Activated CD4-positive, alpha-beta memory T cell treated with anti-CD3 and anti-CD28 coated beads for 36 hours (primary cell): ENCODE results near the gene ARID1B. TPM values are rescaled to one million over a fixed set of nuclear protein-coding genes. Genes with fewer than 3 reads are reported as not detected.

Source experiments
- CTCF ChIA-PET: fragments of 350-600 bp; sonication (Branson Sonifier 250); formaldehyde crosslinking; loops from one replicate; lab custom pipeline; 2021; ENCODE audit warnings: antibody characterized with exemption, inconsistent platforms; lab: Charles Lee
- POLR2A ChIA-PET: fragments of 350-600 bp; sonication (Branson Sonifier 250); formaldehyde crosslinking; loops from one replicate; lab custom pipeline; 2021; ENCODE audit warnings: antibody characterized with exemption; lab: Charles Lee
- DNase-seq: peaks from one replicate; pipeline ENCODE4 v3.0.0-alpha.2; 2020
- H3K27ac Mint-ChIP-seq: one replicate; pipeline ENCODE4 v1.8.0; 2021; ENCODE audit warnings: mixed read lengths
- H3K27me3 Mint-ChIP-seq: one replicate; pipeline ENCODE4 v1.8.0; 2021; ENCODE audit warnings: mixed read lengths
- H3K36me3 Mint-ChIP-seq: one replicate; pipeline ENCODE4 v1.8.0; 2021; ENCODE audit warnings: mixed read lengths
- H3K4me1 Mint-ChIP-seq: one replicate; pipeline ENCODE4 v1.8.0; 2021; ENCODE audit warnings: low read depth, mixed read lengths
- H3K4me3 Mint-ChIP-seq: one replicate; pipeline ENCODE4 v1.8.0; 2021; ENCODE audit warnings: mild to moderate bottlenecking, mixed read lengths
- H3K9me3 Mint-ChIP-seq: one replicate; pipeline ENCODE4 v1.8.0; 2021; ENCODE audit warnings: mixed read lengths
- intact Hi-C: fragments of 100-400 bp; cut with micrococcal nuclease; formaldehyde crosslinking; loops from one replicate; pipeline ENCODE4 v1.15.1; 2023
- total RNA-seq, 2 experiments: library from RNA; stranded (reverse); gene quantifications; one replicate each; pipeline ENCODE4 v1.2.3, GENCODE V29; 2021

The ARID1B gene
- total RNA-seq, 2 experiments from 2014 or later: 39.0 to 41.5 TPM

DNA sequence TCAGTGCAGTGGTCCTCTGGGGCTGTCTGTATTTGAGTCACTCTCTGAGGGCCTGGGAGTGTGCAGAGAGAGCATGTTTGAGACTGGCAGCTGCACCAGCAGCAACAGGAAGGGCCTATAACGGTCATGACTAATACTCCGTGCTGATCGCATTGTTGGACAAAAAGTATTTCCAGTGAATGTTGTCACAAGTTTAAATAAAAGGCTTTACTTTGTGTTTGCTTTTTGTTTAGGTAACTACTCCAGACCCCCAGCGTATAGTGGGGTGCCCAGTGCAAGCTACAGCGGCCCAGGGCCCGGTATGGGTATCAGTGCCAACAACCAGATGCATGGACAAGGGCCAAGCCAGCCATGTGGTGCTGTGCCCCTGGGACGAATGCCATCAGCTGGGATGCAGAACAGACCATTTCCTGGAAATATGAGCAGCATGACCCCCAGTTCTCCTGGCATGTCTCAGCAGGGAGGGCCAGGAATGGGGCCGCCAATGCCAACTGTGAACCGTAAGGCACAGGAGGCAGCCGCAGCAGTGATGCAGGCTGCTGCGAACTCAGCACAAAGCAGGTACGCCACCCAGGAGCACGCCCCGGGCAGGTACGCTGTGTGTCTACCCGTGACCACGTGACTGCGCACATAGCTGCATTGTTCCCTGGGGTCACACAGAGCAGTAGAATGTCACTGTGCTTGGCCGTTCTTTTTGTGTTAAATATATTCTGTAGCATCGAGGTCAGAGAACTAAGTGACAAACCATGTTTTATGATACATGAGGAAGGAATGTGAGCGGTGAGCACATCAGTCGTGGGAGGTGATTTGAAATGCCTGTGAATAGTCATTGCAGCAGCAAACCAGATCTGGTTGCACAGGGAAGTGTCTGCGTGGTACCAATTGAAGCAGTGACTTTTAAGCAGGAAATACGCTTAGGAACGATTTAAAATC is 371.5 kb downstream of the ARID1B start:
- no peak for DNase-seq
- intact Hi-C loops: no loop called here
- H3K4me1 Mint-ChIP-seq: peaks cover 24% of the 10 kb centered on the region
- H3K36me3 Mint-ChIP-seq: peaks cover 7% of the 10 kb centered on the region
- peak overlapping the region; percentile 1 for H3K27ac Mint-ChIP-seq
- H3K4me3 Mint-ChIP-seq: no peak overlapping the region
- no peaks in the 10 kb centered on the region for H3K9me3 Mint-ChIP-seq
- ChIA-PET POLR2A (no interaction called here), CTCF (no interaction called here)
- H3K27me3 Mint-ChIP-seq: no peaks in the 10 kb centered on the region

DNA sequence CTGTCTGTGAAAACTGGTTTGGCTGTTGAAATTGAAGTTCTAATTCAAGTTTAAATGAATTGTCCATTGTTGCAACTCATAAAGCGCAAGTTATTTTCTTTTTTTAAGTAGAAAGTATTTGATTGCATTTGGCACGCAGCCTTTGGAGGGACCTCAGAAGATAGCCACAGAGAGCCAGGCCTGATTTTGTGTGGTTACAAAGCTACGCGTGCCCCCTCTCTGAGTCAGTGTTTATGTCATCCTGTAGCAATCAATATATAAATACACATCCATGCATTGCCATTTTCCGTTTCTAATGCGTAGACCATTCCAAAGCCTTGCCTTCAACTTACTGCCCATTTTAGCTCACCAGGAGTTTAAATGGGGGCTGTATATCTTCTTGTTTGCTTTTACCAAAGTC is 372.9 kb downstream of the ARID1B start:
- ChIA-PET CTCF (no interaction called here), POLR2A (no interaction called here)
- peaks cover 12% of the 10 kb centered on the region for H3K36me3 Mint-ChIP-seq
- DNase-seq: no peak
- no peak overlapping the region for H3K27ac Mint-ChIP-seq
- H3K4me1 Mint-ChIP-seq: peaks cover 23% of the 10 kb centered on the region
- no peaks in the 10 kb centered on the region for H3K9me3 Mint-ChIP-seq
- intact Hi-C loops: no loop called here
- H3K4me3 Mint-ChIP-seq: no peak overlapping the region
- H3K27me3 Mint-ChIP-seq: no peaks in the 10 kb centered on the region

GRCh38 chr6:157151029-157151428 is 373.9 kb downstream of the ARID1B start:
- Mint-ChIP-seq H3K27ac (no peak overlapping the region), H3K4me1 (peaks cover 21% of the 10 kb centered on the region), H3K27me3 (no peaks in the 10 kb centered on the region), H3K36me3 (peaks cover 12% of the 10 kb centered on the region), H3K4me3 (no peak overlapping the region), H3K9me3 (no peaks in the 10 kb centered on the region)
- intact Hi-C loops: no loop called here
- POLR2A ChIA-PET: no interaction called here
- CTCF ChIA-PET: interaction anchor here (1.3 kb wide), 1 partner anchor 117 kb away, joined by 3 read pairs; no protein-coding TSS in a partner anchor
- no peak for DNase-seq

DNA sequence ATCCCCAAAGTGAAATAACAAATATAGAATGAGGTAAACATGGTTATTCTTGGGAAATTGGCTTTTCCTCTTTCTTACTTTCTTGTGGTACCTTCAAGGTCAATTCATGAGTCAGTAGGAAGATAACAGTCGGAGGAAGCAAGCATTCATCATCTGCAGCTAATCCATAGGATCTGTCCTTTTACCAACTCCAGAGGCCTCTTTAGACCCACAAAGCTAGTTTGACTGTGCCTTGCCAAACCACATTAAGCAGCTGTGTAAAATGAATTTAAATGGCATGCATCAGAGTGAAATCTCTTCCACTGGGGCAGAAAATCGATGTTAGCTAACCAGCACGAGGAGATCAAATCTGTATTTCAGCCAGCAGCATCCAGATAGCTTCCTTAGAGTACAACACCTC is 374.8 kb downstream of the ARID1B start:
- Mint-ChIP-seq H3K9me3 (no peaks in the 10 kb centered on the region), H3K27ac (no peak overlapping the region), H3K36me3 (peaks cover 12% of the 10 kb centered on the region), H3K27me3 (no peaks in the 10 kb centered on the region), H3K4me1 (peaks cover 16% of the 10 kb centered on the region), H3K4me3 (no peak overlapping the region)
- intact Hi-C loops: no loop called here
- no peak for DNase-seq
- CTCF ChIA-PET: interaction anchor here (0.8 to 1.3 kb wide), 2 partner anchors 106 to 118 kb away, joined by 3 read pairs; no protein-coding TSS in a partner anchor
- POLR2A ChIA-PET: no interaction called here

DNA sequence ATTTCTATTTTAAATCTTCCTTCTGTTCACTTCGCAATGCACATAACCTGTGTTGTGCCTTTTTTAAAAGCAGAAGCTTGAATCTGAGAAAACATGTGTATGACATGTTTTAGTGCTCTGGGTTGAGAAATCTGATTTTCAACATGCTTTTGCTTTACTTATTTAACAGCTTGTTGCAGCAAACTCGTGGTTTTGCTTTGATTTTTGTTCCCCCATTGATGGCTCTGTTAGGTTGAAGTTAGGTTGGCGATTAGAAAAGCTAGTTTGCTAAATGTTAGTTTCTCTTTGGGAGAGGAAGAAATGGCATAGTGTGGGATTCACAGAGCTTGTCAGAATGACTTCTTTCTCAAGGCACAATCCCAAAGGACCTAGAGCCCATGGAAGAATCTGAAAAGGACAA is 375.4 kb downstream of the ARID1B start:
- intact Hi-C loops: no loop called here
- no peak for DNase-seq
- Mint-ChIP-seq H3K36me3 (peaks cover 12% of the 10 kb centered on the region), H3K4me3 (no peak overlapping the region), H3K27ac (no peak overlapping the region), H3K9me3 (no peaks in the 10 kb centered on the region), H3K4me1 (peaks cover 16% of the 10 kb centered on the region), H3K27me3 (no peaks in the 10 kb centered on the region)
- ChIA-PET POLR2A (no interaction called here), CTCF (interaction anchor here (0.8 to 1.6 kb wide), 3 partner anchors 83 to 118 kb away, joined by 3 to 4 read pairs (median 3); no protein-coding TSS in a partner anchor)

- Mint-ChIP-seq H3K27ac (no peak overlapping the region), H3K36me3 (peaks cover 5% of the 10 kb centered on the region), H3K27me3 (no peaks in the 10 kb centered on the region), H3K9me3 (no peaks in the 10 kb centered on the region), H3K4me1 (peaks cover 16% of the 10 kb centered on the region), H3K4me3 (no peak overlapping the region)
- intact Hi-C loops: no loop called here
- ChIA-PET POLR2A (no interaction called here), CTCF (no interaction called here)
- no peak for DNase-seq
Observed at GRCh38 chr6:157155804-157156203, 378.6 kb downstream of the ARID1B start.

DNA sequence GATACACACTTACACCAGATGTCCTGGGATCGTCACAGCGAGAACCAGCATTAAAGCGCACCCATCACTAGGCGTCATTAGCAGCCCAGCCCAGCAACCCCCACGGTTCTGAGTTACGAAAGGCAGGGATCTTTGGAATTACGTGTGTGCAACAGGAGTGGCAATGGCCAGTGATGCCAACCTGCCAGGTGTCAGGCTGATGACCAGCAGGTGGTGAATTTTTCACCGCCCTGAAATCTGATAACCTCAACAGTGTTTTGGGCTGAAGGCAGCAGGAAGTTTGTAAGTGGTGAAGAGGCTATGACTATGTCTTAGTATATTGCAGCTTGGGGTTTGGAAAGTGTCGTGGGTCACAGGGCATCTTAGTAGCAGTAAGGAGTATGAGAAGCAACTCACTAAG is 380.1 kb downstream of the ARID1B start:
- Mint-ChIP-seq H3K36me3 (peaks cover 5% of the 10 kb centered on the region), H3K9me3 (no peaks in the 10 kb centered on the region)
- POLR2A ChIA-PET: no interaction called here

GRCh38 chr6:157158456-157158855 is 381.3 kb downstream of the ARID1B start:
- POLR2A ChIA-PET: no interaction called here
- intact Hi-C loops: no loop called here
- H3K4me1 Mint-ChIP-seq: no peaks in the 10 kb centered on the region
- CTCF ChIA-PET: interaction anchor here (1.5 kb wide), 1 partner anchor 124 kb away, joined by 3 read pairs; no protein-coding TSS in a partner anchor
- no peak for DNase-seq
- H3K4me3 Mint-ChIP-seq: no peak overlapping the region
- H3K27me3 Mint-ChIP-seq: no peaks in the 10 kb centered on the region
- H3K9me3 Mint-ChIP-seq: no peaks in the 10 kb centered on the region
- no peak overlapping the region for H3K27ac Mint-ChIP-seq
- H3K36me3 Mint-ChIP-seq: peaks cover 5% of the 10 kb centered on the region

More for the DNA sequence above, 380.1 kb downstream of the ARID1B start:
- intact Hi-C loops: no loop called here
- H3K4me1 Mint-ChIP-seq: peaks cover 4% of the 10 kb centered on the region
- CTCF ChIA-PET: no interaction called here
- H3K27ac Mint-ChIP-seq: no peak overlapping the region
- H3K4me3 Mint-ChIP-seq: no peak overlapping the region
- no peak for DNase-seq
- H3K27me3 Mint-ChIP-seq: no peaks in the 10 kb centered on the region

- Mint-ChIP-seq H3K27ac (no peak overlapping the region), H3K4me1 (no peaks in the 10 kb centered on the region), H3K36me3 (peaks cover 5% of the 10 kb centered on the region), H3K4me3 (no peak overlapping the region), H3K27me3 (no peaks in the 10 kb centered on the region), H3K9me3 (no peaks in the 10 kb centered on the region)
- CTCF ChIA-PET: interaction anchor here (1.0 to 1.5 kb wide), 3 partner anchors 25 to 125 kb away, joined by 3 to 4 read pairs (median 3); no protein-coding TSS in a partner anchor
- intact Hi-C loops: no loop called here
- POLR2A ChIA-PET: no interaction called here
- no peak for DNase-seq
Observed at GRCh38 chr6:157158897-157159296, 381.7 kb downstream of the ARID1B start.

GRCh38 chr6:157159348-157159747 is 382.2 kb downstream of the ARID1B start:
- no peak overlapping the region for H3K27ac Mint-ChIP-seq
- H3K36me3 Mint-ChIP-seq: peaks cover 5% of the 10 kb centered on the region
- intact Hi-C loops: no loop called here
- POLR2A ChIA-PET: no interaction called here
- H3K4me3 Mint-ChIP-seq: no peak overlapping the region
- H3K4me1 Mint-ChIP-seq: no peaks in the 10 kb centered on the region
- no peaks in the 10 kb centered on the region for H3K27me3 Mint-ChIP-seq
- CTCF ChIA-PET: interaction anchor here (1.0 to 1.2 kb wide), 2 partner anchors 25 to 114 kb away, joined by 3 to 4 read pairs; no protein-coding TSS in a partner anchor
- no peaks in the 10 kb centered on the region for H3K9me3 Mint-ChIP-seq
- no peak for DNase-seq

DNA sequence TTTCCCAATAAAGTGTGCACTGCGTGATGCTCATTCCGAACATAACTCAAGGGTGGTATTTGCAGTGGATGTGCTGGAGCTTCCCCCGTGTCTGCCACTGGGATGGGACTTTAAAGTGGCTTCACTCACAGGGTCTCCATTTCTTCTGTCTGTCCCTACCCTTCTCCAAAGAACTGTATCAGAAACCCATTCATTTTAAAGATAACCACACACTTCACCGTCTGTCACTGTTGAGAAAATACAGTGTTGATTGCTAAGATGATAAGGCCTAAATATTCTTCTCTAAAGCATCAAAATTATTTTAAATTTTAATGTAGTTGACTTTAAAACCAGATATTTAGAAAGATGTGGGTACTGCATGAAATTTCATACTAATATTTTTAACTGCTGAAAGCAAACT is 384.7 kb downstream of the ARID1B start:
- H3K36me3 Mint-ChIP-seq: peaks cover under 1% of the 10 kb centered on the region
- no peaks in the 10 kb centered on the region for H3K4me1 Mint-ChIP-seq
- no peak overlapping the region for H3K4me3 Mint-ChIP-seq
- no peak overlapping the region for H3K27ac Mint-ChIP-seq
- no peaks in the 10 kb centered on the region for H3K27me3 Mint-ChIP-seq
- ChIA-PET POLR2A (no interaction called here), CTCF (no interaction called here)
- no peak for DNase-seq
- intact Hi-C loops: no loop called here
- no peaks in the 10 kb centered on the region for H3K9me3 Mint-ChIP-seq

- no peak overlapping the region for H3K27ac Mint-ChIP-seq
- ChIA-PET CTCF (no interaction called here), POLR2A (no interaction called here)
- no peak for DNase-seq
- H3K9me3 Mint-ChIP-seq: no peaks in the 10 kb centered on the region
- H3K4me1 Mint-ChIP-seq: no peaks in the 10 kb centered on the region
- H3K36me3 Mint-ChIP-seq: peaks cover 9% of the 10 kb centered on the region
- no peak overlapping the region for H3K4me3 Mint-ChIP-seq
- H3K27me3 Mint-ChIP-seq: no peaks in the 10 kb centered on the region
- intact Hi-C loops: no loop called here
Observed at GRCh38 chr6:157162766-157163433, 385.7 kb downstream of the ARID1B start.
